GM12892 (cell line): ENCODE data around the gene RIBC2.

ENCODE experiments used
- POLR2AphosphoS5 ChIP-seq: IDR thresholded peaks from 2 replicates; pipeline ENCODE4 v1.6.1; 2011; ENCODE audit warnings: low read depth, low read length, control low read depth
- TAF1 ChIP-seq: IDR thresholded peaks from 2 replicates; pipeline ENCODE4 v1.6.1; 2011; ENCODE audit warnings: low read depth, mild to moderate bottlenecking, control low read depth, low read length, borderline replicate concordance

DNA sequence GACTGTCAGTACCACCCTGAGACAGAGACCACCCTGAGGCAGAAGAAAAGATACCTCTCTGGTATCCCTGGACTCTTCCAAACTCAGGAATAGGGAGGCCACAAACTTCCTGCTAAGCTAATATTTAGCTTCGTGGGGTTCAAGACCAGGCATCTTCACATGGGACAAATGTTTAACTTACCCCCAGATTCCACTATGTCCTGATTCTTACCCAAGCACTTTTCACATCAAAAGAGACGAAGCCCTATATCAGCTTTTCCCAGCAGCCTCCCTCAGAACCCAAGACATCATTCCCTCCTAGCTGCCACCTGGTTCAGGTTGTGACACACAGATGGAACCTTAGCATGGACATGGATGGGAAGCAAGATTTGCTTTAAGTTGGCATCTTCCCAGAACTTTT is 32.1 kb upstream of the RIBC2 start:
- TF ChIP-seq POLR2AphosphoS5 (no peak), TAF1 (no peak)
